Choroid plexus epithelial cell (primary cell): Measurements from ENCODE around the gene TBATA.
"Not testable (repeated sequence)": the region's sequence is repeated elsewhere in the genome, so short reads cannot be mapped to it uniquely, and the experiment has no call there.

ENCODE experiments used
- DNase-seq: peaks from one replicate; pipeline ENCODE4 v3.0.0-alpha.2; 2010; ENCODE audit warnings: low read depth
- H3K4me3 ChIP-seq: 2 replicates; pipeline ENCODE4 v1.5.1; 2011; ENCODE audit warnings: low read depth, mild to moderate bottlenecking, control low read depth, low read length, moderate library complexity
- TF ChIP-seq, protein P1 (sequence below): conservative IDR thresholded peaks from 2 replicates; pipeline ENCODE4 v1.5.1; 2011; ENCODE audit warnings: low read depth, mild to moderate bottlenecking, control low read depth, inconsistent platforms, low read length, moderate library complexity

TBATA gene

DNA sequence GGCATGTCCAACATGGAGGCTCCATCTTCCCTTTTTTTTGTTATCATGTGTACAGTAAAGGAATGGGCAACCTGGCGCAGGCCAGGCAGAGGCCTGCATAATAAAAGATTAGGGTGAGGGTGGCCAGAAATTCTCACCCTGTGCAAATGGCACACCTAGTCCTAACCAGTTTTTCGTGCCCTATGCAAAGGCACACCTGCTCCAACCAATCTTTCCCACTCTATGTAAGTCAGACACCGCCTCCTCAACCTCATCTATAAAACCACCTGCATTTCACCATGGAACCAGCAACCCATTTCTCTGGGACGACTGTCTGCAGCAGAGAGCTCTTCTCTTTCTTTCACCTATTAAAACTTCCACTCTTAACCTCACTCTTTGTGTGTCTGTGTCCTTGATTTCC, 16.1 kb downstream of the TBATA start:
- H3K4me3 ChIP-seq = no peak overlapping the region
- TF ChIP-seq, protein P1, sequence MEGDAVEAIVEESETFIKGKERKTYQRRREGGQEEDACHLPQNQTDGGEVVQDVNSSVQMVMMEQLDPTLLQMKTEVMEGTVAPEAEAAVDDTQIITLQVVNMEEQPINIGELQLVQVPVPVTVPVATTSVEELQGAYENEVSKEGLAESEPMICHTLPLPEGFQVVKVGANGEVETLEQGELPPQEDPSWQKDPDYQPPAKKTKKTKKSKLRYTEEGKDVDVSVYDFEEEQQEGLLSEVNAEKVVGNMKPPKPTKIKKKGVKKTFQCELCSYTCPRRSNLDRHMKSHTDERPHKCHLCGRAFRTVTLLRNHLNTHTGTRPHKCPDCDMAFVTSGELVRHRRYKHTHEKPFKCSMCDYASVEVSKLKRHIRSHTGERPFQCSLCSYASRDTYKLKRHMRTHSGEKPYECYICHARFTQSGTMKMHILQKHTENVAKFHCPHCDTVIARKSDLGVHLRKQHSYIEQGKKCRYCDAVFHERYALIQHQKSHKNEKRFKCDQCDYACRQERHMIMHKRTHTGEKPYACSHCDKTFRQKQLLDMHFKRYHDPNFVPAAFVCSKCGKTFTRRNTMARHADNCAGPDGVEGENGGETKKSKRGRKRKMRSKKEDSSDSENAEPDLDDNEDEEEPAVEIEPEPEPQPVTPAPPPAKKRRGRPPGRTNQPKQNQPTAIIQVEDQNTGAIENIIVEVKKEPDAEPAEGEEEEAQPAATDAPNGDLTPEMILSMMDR = no peak
- no peak for DNase-seq

DNA sequence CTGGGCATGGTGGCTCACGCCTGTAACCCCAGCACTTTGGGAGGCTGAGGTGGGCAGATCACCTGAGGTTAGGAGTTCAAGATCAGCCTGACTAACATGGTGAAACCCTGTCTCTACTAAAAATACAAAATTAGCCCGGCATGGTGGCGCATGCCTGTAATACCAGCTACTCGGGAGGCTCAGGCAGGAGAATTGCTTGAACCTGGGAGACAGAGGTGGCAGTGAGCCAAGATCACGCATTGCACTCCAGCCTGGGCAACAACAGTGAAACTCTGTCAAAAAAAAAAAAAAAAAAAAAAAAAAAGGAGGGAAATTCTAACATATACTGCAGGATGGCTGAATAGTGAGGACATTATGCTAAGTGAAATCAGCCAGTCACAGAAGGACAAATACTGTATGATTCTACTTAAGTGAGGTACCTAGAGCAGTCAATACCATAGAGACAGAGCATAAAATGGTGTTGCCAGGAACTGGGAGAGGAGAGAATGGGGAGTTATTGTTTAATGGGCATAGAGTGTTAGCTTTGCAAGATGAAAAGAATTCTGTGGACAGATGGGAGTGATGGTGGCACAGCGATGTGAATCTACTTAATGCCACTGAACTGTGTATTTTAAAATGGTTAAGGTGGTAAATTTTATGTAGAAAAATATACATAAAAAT, 17.0 kb downstream of the TBATA start:
- H3K4me3 ChIP-seq, DNase-seq: not testable (repeated sequence)

DNA sequence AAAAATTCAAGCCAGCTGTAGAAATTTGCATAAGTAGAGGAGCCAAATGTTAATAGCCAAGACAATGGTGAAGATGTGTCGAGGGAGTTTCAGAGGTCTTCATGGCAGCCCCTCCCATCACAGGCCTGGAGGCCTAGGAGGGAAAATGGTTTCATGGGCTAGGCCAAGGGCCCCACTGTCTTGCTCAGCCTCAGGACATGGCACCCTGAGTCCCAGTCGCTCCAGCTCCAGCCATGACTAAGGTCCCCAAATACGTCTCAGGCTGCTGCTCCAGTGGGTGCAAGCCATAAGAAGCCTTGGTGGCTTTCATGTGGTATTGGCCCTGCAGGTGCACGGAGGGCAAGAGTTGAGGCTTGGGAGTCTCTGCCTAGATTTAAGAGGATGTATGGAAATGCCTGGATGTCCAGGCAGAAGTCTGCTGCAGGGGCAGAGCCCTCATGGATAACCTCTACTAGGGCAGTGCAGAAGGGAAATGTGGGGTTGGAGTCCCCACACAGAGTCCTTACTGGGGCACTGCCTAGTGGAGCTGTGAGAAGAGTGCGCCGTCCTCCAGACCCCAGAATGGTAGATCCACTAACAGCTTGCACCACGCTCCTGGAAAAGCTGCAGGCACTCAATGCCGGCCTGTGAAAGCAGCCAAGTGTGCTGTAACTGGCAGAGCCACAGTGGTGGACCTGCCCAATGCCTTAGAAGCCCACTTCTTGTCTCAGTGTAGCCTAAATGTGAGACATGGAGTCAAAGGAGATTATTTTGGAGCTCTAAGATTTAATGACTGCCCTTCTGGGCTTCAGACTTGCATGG, 19.2 kb downstream of the TBATA start:
- DNase-seq = no peak
- TF ChIP-seq, protein P1 = no peak
- H3K4me3 ChIP-seq = no peak overlapping the region

DNA sequence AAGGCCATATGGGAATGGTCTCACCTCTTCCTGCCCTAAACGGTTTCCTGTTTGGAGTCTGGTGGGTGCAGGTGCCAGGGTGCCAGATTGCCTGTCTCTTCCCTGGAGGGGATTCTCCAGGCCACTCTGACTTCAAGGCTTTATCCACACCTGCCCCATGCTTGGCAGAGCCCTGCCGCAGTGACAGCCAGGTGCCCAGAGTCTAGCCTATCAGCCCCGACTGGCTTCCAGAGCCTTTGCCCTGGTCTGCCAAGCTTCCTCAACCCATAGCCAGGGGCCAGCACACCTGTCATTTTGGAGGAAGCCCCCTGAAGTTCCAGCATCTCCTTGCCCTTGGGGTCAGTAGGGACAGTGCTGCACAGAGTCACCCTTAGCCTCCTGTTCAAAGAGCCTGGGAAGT, 21.6 kb downstream of the TBATA start:
- no peak overlapping the region for H3K4me3 ChIP-seq
- TF ChIP-seq, protein P1 = no peak
- no peak for DNase-seq

DNA sequence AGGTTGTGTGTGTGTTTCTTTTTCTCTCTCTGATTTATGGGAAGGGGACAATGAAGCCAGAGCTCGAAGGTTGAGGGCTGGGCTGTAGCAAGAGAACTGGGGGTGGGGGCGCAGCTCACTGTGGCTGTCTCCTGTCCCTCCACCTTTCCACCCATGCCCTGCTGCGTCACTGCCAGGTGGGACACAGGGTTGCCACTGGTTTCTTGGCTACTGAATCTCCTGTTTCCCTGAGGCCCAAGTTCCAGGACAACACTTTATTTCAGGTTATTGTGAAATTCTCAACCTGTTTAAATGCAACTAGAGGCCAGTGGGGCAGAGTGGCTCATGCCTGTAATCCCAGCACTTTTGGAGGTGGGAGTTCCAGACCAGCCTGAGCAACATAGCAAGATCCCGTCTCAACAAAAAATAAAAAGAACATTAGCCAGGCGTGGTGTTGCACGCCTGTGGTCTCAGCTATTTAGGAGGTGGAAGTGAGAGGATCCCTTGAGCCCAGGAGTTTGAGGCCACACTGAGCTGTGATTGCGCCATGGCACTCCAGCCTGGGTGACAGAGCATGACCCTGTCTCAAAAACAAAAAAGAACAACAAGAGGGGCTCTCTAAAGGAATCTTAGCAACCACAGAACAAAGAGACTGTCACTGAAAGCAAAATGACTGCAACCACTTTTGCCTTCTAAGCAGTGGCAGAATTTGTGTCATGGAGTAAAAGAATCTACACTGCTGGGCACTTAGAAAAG, 22.6 kb downstream of the TBATA start:
- H3K4me3 ChIP-seq = no peak overlapping the region
- TF ChIP-seq, protein P1 = no peak
- DNase-seq = no peak

DNA sequence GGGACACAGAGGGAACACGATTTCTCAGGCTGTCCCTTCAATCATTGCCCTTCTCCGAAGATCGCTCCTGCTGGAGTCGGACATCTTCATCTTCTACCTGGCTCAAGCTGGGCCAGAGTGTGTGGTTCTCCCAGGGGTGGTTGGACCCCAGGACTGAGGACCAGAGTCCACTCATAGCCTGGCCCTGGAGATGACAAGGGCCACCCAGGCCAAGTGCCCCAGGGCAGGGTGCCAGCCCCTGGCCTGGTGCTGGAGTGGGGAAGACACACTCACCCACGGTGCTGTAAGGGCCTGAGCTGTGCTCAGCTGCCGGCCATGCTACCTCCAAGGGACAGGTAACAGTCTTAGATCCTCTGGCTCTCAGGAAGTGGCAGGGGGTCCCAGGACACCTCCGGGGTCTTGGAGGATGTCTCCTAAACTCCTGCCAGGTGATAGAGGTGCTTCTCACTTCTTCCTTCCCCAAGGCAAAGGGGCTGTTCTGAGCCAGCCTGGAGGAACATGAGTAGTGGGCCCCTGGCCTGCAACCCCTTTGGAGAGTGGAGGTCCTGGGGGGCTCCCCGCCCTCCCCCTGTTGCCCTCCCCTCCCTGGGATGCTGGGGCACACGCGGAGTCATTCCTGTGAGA, 23.3 kb downstream of the TBATA start:
- no peak for DNase-seq
- TF ChIP-seq, protein P1 = no peak
- no peak overlapping the region for H3K4me3 ChIP-seq

DNA sequence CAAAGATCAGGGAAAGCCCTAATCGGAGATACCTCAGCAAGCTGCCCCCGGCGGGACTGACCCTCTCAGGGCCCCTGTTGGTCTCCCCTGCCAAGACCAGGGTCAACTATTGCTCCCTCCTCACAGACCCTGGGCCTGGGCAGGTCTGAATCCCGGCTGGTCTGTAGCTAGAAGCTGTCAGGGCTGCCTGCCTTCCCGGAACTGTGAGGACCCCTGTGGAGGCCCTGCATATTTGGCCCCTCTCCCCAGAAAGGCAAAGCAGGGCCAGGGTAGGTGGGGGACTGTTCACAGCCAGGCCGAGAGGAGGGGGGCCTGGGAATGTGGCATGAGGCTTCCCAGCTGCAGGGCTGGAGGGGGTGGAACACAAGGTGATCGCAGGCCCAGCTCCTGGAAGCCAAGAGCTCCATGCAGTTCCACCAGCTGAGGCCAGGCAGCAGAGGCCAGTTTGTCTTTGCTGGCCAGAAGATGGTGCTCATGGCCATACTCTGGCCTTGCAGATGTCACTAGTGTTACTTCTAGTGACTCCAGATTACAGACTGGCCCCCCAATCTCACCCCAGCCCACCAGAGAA, 24.1 kb downstream of the TBATA start:
- H3K4me3 ChIP-seq = no peak overlapping the region
- peak; percentile 79 for DNase-seq
- TF ChIP-seq, protein P1 = peak; percentile 74
